Liver (tissue), 9 donors: Measurements from ENCODE around the gene HSPB2. TPM values are rescaled to one million over a fixed set of nuclear protein-coding genes. Genes with fewer than 3 reads are reported as not detected.

Source experiments
- DNase-seq: peaks from one replicate; pipeline ENCODE4 v3.0.0-alpha.2; 2017; ENCODE audit warnings: low spot score
- H3K27ac ChIP-seq, 2 donors: one replicate each; pipeline ENCODE4 v1.7.0; 2013; ENCODE audit warnings: inconsistent platforms in 2 of 2, low read length in 2 of 2, control low read depth in 1 of 2, low read depth in 1 of 2, mild to moderate bottlenecking in 1 of 2
- H3K27me3 ChIP-seq, 4 donors: one replicate each; pipeline versions ENCODE4 v1.6.1 to v1.7.0; 2013; ENCODE audit warnings: low read length in 3 of 4, inconsistent platforms in 1 of 4, mild to moderate bottlenecking in 1 of 4, moderate library complexity in 1 of 4; ENCODE audit not compliant: control insufficient read depth in 4 of 4, insufficient read depth in 4 of 4
- H3K36me3 ChIP-seq, 4 donors: one replicate each; pipeline versions ENCODE4 v1.6.1 to v1.7.0; 2013; ENCODE audit warnings: low read length in 3 of 4, mild to moderate bottlenecking in 3 of 4, low read depth in 1 of 4, moderate library complexity in 1 of 4; ENCODE audit not compliant: control insufficient read depth in 4 of 4, insufficient read depth in 3 of 4
- H3K4me1 ChIP-seq, 4 donors: one replicate each; pipeline versions ENCODE4 v1.6.1 to v1.7.0; 2013; ENCODE audit warnings: low read length in 3 of 4, mild to moderate bottlenecking in 3 of 4, moderate library complexity in 1 of 4; ENCODE audit not compliant: control insufficient read depth in 4 of 4, insufficient read depth in 4 of 4
- H3K4me3 ChIP-seq, 3 donors: one replicate each; pipeline versions ENCODE4 v1.6.1 to v1.7.0; 2013; ENCODE audit warnings: low read length in 3 of 3, control low read depth in 1 of 3, low read depth in 1 of 3, mild to moderate bottlenecking in 1 of 3
- H3K9ac ChIP-seq, 2 donors: one replicate each; pipeline ENCODE4 v1.7.0; 2013; ENCODE audit warnings: low read length in 2 of 2, mild to moderate bottlenecking in 2 of 2, moderate library complexity in 2 of 2, control low read depth in 1 of 2, low read depth in 1 of 2
- H3K9me3 ChIP-seq, 4 donors: one replicate each; pipeline versions ENCODE4 v1.6.1 to v1.7.0; 2013; ENCODE audit warnings: low read length in 3 of 4; ENCODE audit not compliant: control insufficient read depth in 4 of 4
- CTCF ChIP-seq: fragments of 150-350 bp; IDR thresholded peaks from 2 replicates; pipeline ENCODE4 v1.5.1; 2017; ENCODE audit warnings: improper control_type of control experiment, low read depth, low read length; ENCODE audit not compliant: missing input control
- FOXA1 ChIP-seq: IDR thresholded peaks from 2 replicates; pipeline ENCODE4 v1.6.1; 2016; ENCODE audit warnings: antibody characterized with exemption
- FOXA2 ChIP-seq: IDR thresholded peaks from 2 replicates; pipeline ENCODE4 v1.6.1; 2016; ENCODE audit warnings: antibody characterized with exemption
- GABPA ChIP-seq, 2 donors: IDR thresholded peaks in 1 of 2; conservative IDR thresholded peaks in 1 of 2; 2 replicates each; pipeline ENCODE4 v1.6.1; 2016; ENCODE audit warnings: antibody characterized with exemption in 2 of 2, mild to moderate bottlenecking in 1 of 2, moderate library complexity in 1 of 2
- HNF4G ChIP-seq: IDR thresholded peaks from 2 replicates; pipeline ENCODE4 v1.6.1; 2016; ENCODE audit warnings: antibody characterized with exemption
- JUND ChIP-seq, 2 donors: IDR thresholded peaks; 2 replicates each; pipeline ENCODE4 v1.6.1; 2016; ENCODE audit warnings: antibody characterized with exemption in 2 of 2
- NR2F2 ChIP-seq: IDR thresholded peaks from 2 replicates; pipeline ENCODE4 v1.6.1; 2016; ENCODE audit warnings: antibody characterized with exemption
- RXRA ChIP-seq, 2 donors: IDR thresholded peaks; 2 replicates each; pipeline ENCODE4 v1.6.1; 2017 to 2018; ENCODE audit warnings: antibody characterized with exemption in 2 of 2, mild to moderate bottlenecking in 1 of 2
- SP1 ChIP-seq: IDR thresholded peaks from 2 replicates; pipeline ENCODE4 v1.6.1; 2018; ENCODE audit warnings: antibody characterized with exemption, mild to moderate bottlenecking
- TAF1 ChIP-seq: conservative IDR thresholded peaks from 2 replicates; pipeline ENCODE4 v1.6.1; 2016; ENCODE audit warnings: antibody characterized with exemption, mild to moderate bottlenecking
- YY1 ChIP-seq: IDR thresholded peaks from 2 replicates; pipeline ENCODE4 v1.6.1; 2016; ENCODE audit warnings: antibody characterized with exemption, mild to moderate bottlenecking
- WGBS: extraction: QIAGEN DNeasy Blood & Tissue Kit; methylation state at CpG from one replicate; pipeline ENCODE4 v1.1.7; 2013; 5-methylcytosine and 5-hydroxymethylcytosine counted together
- polyA plus RNA-seq, 2 donors: library from polyadenylated mRNA; stranded (reverse) in 1 of 2; unstranded in 1 of 2; fragments of 200-250 nt in 1 of 2; fragments of >200 nt in 1 of 2; fragmentation: Nextera tagmentation in 1 of 2; extraction: Ambion mirVana in 1 of 2; gene quantifications; one replicate each; pipeline versions ENCODE4 v1.2.1 to v1.2.3, GENCODE V29; 2013 to 2015
- total RNA-seq, 2 donors: library from RNA; depleted of rRNA; stranded (reverse); fragments of >200 nt; gene quantifications; one replicate each; pipeline ENCODE4 v1.2.3, GENCODE V29; 2014
- TF ChIP-seq, protein P1 (sequence below): IDR thresholded peaks from 2 replicates; pipeline ENCODE4 v1.6.1; 2016; ENCODE audit warnings: antibody characterized with exemption
- TF ChIP-seq, protein P2 (sequence below): IDR thresholded peaks from 2 replicates; pipeline ENCODE4 v1.6.1; 2016; ENCODE audit warnings: antibody characterized with exemption, mild to moderate bottlenecking
- TF ChIP-seq, protein P3 (sequence below): IDR thresholded peaks from 2 replicates; pipeline ENCODE4 v1.6.1; 2016; ENCODE audit warnings: antibody characterized with exemption
- donor health status: healthy.
- donor health status: healthy.
- donor health status: healthy.
- donor health status: healthy.
- donor health status: healthy.

HSPB2 gene
- total and polyA plus RNA-seq, 4 donors, result 0.14 to 0.85 (median 0.61) TPM; not detected in 1

GRCh38 chr11:111947143-111947542 lies 34.6 kb downstream of the HSPB2 start:
- TF ChIP-seq, protein P1, sequence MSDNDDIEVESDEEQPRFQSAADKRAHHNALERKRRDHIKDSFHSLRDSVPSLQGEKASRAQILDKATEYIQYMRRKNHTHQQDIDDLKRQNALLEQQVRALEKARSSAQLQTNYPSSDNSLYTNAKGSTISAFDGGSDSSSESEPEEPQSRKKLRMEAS, result no peak
- TF ChIP-seq SP1, result no peak
- TF ChIP-seq, protein P2, sequence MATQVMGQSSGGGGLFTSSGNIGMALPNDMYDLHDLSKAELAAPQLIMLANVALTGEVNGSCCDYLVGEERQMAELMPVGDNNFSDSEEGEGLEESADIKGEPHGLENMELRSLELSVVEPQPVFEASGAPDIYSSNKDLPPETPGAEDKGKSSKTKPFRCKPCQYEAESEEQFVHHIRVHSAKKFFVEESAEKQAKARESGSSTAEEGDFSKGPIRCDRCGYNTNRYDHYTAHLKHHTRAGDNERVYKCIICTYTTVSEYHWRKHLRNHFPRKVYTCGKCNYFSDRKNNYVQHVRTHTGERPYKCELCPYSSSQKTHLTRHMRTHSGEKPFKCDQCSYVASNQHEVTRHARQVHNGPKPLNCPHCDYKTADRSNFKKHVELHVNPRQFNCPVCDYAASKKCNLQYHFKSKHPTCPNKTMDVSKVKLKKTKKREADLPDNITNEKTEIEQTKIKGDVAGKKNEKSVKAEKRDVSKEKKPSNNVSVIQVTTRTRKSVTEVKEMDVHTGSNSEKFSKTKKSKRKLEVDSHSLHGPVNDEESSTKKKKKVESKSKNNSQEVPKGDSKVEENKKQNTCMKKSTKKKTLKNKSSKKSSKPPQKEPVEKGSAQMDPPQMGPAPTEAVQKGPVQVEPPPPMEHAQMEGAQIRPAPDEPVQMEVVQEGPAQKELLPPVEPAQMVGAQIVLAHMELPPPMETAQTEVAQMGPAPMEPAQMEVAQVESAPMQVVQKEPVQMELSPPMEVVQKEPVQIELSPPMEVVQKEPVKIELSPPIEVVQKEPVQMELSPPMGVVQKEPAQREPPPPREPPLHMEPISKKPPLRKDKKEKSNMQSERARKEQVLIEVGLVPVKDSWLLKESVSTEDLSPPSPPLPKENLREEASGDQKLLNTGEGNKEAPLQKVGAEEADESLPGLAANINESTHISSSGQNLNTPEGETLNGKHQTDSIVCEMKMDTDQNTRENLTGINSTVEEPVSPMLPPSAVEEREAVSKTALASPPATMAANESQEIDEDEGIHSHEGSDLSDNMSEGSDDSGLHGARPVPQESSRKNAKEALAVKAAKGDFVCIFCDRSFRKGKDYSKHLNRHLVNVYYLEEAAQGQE, result no peak
- TF ChIP-seq, protein P3, sequence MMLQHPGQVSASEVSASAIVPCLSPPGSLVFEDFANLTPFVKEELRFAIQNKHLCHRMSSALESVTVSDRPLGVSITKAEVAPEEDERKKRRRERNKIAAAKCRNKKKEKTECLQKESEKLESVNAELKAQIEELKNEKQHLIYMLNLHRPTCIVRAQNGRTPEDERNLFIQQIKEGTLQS, result no peak
- TF ChIP-seq CTCF, result no peak
- TF ChIP-seq JUND (IDR thresholded peaks at IDR 0.05), result no peak
- TF ChIP-seq NR2F2, result no peak
- TF ChIP-seq FOXA1, result no peak
- no peak for TF ChIP-seq FOXA2
- TF ChIP-seq GABPA (IDR thresholded peaks at IDR 0.05 in 1 of 2, conservative IDR thresholded peaks at IDR 0.05 in 1 of 2), result no peak
- TF ChIP-seq HNF4G, result no peak
- TF ChIP-seq TAF1, result no peak
- TF ChIP-seq RXRA (IDR thresholded peaks at IDR 0.05), result no peak
- H3K9ac ChIP-seq, result no peak overlapping the region
- no peaks in the 10 kb centered on the region for H3K27me3 ChIP-seq
- no peak overlapping the region for H3K4me3 ChIP-seq
- no peak overlapping the region for H3K27ac ChIP-seq
- DNase-seq, result no peak
- H3K4me1 ChIP-seq, result peaks cover 0 to 5% (median 0%) of the 10 kb centered on the region in 4 donors
- H3K9me3 ChIP-seq, result no peaks in the 10 kb centered on the region
- H3K36me3 ChIP-seq, result no peaks in the 10 kb centered on the region

DNA sequence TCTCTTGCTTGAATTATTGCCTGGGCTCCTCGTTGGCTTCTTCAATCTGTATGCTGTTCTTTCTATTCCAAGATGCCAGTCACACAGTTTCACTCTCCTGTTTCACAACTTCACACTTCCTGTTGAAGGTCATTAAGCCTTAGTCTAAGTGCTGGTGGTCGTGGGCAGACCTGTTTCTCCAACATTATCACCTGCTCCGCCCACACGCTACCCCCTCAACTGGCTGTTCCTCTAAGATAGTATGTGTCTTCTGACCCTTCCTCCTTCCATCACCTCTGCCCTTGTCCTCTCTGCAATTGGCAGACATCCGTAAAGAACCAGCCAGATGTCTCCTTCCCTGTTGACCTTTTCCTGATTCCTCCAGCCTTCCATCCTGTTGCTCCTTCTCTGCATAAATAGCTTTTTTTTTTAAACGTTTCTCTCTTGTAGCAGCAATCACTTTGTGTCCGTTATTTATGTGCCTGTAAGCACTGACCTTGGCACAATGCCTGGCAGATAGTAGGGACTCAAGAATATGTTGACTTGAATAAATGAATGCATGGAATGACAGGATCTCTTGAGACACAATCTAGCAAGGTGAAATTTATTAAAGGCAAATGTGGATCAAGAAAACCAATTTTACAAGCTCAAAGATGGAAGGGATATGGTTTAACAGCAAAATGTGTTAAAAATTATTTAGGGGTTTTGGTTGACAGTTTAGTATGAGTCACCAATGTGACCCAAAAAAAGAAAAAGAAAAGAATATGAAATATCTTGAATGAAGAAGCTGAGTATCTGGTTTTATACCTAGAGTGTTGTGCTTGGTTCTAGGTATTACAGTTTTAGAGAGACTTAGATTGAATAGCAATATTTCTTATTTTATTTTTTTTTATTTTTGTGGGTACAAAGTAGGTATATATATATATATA lies 37.2 kb downstream of the HSPB2 start:
- DNase-seq, result no peak
- H3K27ac ChIP-seq, result no peak overlapping the region
- peaks cover 0 to 5% (median 0%) of the 10 kb centered on the region in 4 donors for H3K4me1 ChIP-seq
- H3K36me3 ChIP-seq, result no peaks in the 10 kb centered on the region
- 67% methylated on average over 7 of the region's 7 CpGs for WGBS
- no peak overlapping the region for H3K9ac ChIP-seq
- TF ChIP-seq, protein P3, result no peak
- TF ChIP-seq RXRA (IDR thresholded peaks at IDR 0.05) (no peak), NR2F2 (peak; percentile 73), YY1 (no peak)
- no peaks in the 10 kb centered on the region for H3K9me3 ChIP-seq
- H3K4me3 ChIP-seq, result no peak overlapping the region
- no peaks in the 10 kb centered on the region for H3K27me3 ChIP-seq
